Left ventricle myocardium inferior (tissue), 1 donor: ENCODE measurements around the gene MED27. TPM values are rescaled to one million over a fixed set of nuclear protein-coding genes. Genes with fewer than 3 reads are reported as not detected.

ENCODE experiments used
- DNase-seq: peaks from one replicate; pipeline ENCODE4 v3.0.0-alpha.2; 2020
- H3K27ac ChIP-seq: fragments of 200-600 bp; replicated peaks from 2 replicates; pipeline ENCODE4 v1.8.0; 2021
- H3K27me3 ChIP-seq: fragments of 200-600 bp; 2 replicates; pipeline ENCODE4 v1.8.0; 2021; ENCODE audit warnings: low read depth
- H3K36me3 ChIP-seq: fragments of 200-600 bp; 2 replicates; pipeline ENCODE4 v1.8.0; 2021
- H3K4me1 ChIP-seq: fragments of 200-600 bp; 2 replicates; pipeline ENCODE4 v1.8.0; 2021
- H3K4me3 ChIP-seq: fragments of 200-600 bp; 2 replicates; pipeline ENCODE4 v1.8.0; 2021; ENCODE audit warnings: mild to moderate bottlenecking, moderate library complexity
- H3K9me3 ChIP-seq: fragments of 200-600 bp; replicated peaks from 2 replicates; pipeline ENCODE4 v1.8.0; 2021
- intact Hi-C: fragments of 100-400 bp; cut with micrococcal nuclease; formaldehyde crosslinking; loops from one replicate; pipeline ENCODE4 v1.11.0; 2022
- total RNA-seq: library from RNA; stranded (reverse); fragmentation: NEBNext Ultra II Directional; extraction: Animal tissue kit (Norgen Biotek cat#: 25700); gene quantifications from one replicate; pipeline ENCODE4 v1.2.1, GENCODE V29; 2021
- TF ChIP-seq, protein P1 (sequence below): fragments of 200-600 bp; IDR thresholded peaks from 2 replicates; pipeline ENCODE4 v1.8.0; 2021; ENCODE audit warnings: antibody characterized with exemption, mild to moderate bottlenecking, borderline replicate concordance
- donor health status: DM: no; HTN: yes; CAD: no; lungs with severe emphysema.

The MED27 gene
- total RNA-seq, 1 donor from 2014 or later, result 16.3 TPM

DNA sequence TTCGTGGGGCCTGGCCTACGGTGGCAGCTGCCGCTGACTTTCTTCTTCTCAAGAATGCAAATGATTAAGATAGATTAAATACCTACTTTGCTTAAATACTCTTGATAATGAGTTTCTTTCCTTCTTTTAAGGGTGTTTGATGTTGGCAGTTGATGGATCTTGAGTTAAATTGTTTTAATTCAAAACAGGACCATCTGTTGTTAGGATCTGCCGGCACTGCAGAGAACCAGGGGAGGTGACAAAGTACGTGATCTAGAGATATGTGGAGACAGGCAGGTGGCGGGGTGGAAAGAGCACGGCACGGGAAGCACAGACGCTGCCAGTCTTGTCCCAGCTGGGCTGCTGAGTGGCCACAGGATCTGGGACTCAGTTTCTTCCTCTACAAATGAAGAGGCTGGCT is 37.9 kb downstream of the MED27 start:
- no peak overlapping the region for H3K27ac ChIP-seq
- no peak for DNase-seq
- TF ChIP-seq, protein P1, sequence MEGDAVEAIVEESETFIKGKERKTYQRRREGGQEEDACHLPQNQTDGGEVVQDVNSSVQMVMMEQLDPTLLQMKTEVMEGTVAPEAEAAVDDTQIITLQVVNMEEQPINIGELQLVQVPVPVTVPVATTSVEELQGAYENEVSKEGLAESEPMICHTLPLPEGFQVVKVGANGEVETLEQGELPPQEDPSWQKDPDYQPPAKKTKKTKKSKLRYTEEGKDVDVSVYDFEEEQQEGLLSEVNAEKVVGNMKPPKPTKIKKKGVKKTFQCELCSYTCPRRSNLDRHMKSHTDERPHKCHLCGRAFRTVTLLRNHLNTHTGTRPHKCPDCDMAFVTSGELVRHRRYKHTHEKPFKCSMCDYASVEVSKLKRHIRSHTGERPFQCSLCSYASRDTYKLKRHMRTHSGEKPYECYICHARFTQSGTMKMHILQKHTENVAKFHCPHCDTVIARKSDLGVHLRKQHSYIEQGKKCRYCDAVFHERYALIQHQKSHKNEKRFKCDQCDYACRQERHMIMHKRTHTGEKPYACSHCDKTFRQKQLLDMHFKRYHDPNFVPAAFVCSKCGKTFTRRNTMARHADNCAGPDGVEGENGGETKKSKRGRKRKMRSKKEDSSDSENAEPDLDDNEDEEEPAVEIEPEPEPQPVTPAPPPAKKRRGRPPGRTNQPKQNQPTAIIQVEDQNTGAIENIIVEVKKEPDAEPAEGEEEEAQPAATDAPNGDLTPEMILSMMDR, result no peak
- H3K4me3 ChIP-seq, result no peak overlapping the region
- H3K36me3 ChIP-seq, result no peaks in the 10 kb centered on the region
- no peaks in the 10 kb centered on the region for H3K9me3 ChIP-seq
- intact Hi-C loops, result no loop called here
- H3K4me1 ChIP-seq, result peaks cover 16% of the 10 kb centered on the region
- no peaks in the 10 kb centered on the region for H3K27me3 ChIP-seq

DNA sequence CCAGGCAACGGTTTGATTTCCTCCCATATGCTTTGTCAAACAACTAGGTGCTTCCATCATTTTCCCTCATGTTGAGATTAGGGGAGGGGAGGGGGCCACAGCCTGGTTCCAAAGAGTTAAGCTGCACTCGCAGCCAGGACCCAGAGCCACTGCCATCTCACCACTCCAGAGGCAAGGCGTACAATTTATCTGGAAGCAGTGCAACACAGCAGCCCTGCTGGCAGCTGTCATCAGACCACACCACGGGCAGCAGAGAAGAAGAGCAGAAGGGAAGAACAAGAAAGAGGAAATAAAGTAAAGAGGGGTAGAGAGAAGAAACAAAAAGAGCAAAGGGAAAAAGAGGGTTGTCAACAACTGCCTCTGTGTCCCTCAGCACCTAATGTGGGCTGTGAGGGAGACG is 38.9 kb downstream of the MED27 start:
- H3K4me3 ChIP-seq, result no peak overlapping the region
- TF ChIP-seq, protein P1, result no peak
- peaks cover 19% of the 10 kb centered on the region for H3K4me1 ChIP-seq
- H3K36me3 ChIP-seq, result no peaks in the 10 kb centered on the region
- intact Hi-C loops, result no loop called here
- no peak overlapping the region for H3K27ac ChIP-seq
- no peaks in the 10 kb centered on the region for H3K9me3 ChIP-seq
- H3K27me3 ChIP-seq, result no peaks in the 10 kb centered on the region
- DNase-seq, result no peak

DNA sequence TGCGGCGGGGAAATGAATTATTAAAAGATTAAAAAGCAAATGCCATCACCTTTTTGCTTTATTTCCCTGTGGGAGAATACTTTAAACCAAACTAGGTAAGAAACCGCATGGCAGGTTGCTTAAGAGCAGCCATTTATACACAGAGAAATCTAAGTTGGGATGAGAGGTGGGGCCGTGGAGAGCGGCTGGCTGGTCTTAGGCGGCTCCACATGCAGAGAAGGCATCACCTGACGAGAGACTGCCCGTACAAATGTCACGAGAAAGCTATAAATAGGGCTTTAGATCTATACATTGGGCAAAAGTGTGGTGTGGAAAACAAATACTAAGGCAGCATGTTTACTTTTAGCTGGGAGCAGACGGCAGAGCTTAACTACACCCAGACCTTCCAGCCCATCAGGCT is 39.4 kb downstream of the MED27 start:
- Histone ChIP-seq H3K4me3 (no peak overlapping the region), H3K9me3 (no peaks in the 10 kb centered on the region), H3K27ac (no peak overlapping the region), H3K4me1 (peaks cover 19% of the 10 kb centered on the region), H3K27me3 (no peaks in the 10 kb centered on the region), H3K36me3 (no peaks in the 10 kb centered on the region)
- intact Hi-C loops, result no loop called here
- TF ChIP-seq, protein P1, result no peak
- DNase-seq, result no peak

DNA sequence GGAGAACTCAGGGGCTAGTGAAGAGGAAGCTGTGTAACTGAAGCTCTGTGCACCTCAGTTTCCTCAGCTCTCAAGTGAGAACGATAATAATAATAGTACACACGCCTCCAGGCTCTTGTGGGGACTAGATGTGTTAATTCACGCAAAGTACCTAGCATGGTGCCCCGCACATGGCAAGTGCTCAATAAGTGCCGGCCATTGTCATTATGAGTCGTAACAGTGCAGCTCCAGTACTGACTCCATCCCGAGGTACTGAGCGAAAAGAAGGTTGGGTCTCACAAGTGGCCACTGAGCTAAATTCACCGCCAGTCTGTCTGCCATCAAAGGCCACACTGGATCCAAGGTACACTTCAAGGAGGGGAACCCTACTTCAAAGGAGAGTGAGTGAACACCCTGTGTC is 40.4 kb downstream of the MED27 start:
- TF ChIP-seq, protein P1, result no peak
- intact Hi-C loops, result no loop called here

DNA sequence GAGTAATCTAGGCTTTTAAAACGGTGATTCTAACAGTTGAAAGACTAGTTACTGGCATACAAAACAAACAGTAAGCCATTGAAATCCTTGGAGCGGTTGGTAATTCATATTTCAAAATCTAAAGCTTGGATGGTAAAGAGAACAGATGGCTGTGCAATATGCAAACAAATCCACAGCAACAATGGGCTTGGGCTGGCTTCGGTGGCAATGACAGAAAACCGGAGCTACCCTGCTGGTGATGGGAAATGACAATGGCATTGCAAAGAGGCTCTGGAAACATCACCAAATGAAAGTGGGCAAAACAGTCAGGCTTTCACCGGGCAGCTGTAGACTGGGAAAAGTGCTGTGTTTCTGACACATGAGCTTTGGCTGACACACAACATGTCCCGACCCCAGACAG is 42.2 kb downstream of the MED27 start:
- TF ChIP-seq, protein P1, result no peak
- Histone ChIP-seq H3K4me3 (no peak overlapping the region), H3K9me3 (no peaks in the 10 kb centered on the region), H3K27ac (no peak overlapping the region), H3K27me3 (no peaks in the 10 kb centered on the region), H3K36me3 (no peaks in the 10 kb centered on the region), H3K4me1 (peaks cover 31% of the 10 kb centered on the region)
- intact Hi-C loops, result no loop called here
- no peak for DNase-seq

More for the DNA sequence above, 40.4 kb downstream of the MED27 start:
- no peak overlapping the region for H3K4me3 ChIP-seq
- H3K36me3 ChIP-seq, result no peaks in the 10 kb centered on the region
- H3K27me3 ChIP-seq, result no peaks in the 10 kb centered on the region
- H3K4me1 ChIP-seq, result peaks cover 19% of the 10 kb centered on the region
- DNase-seq, result no peak
- H3K27ac ChIP-seq, result no peak overlapping the region
- no peaks in the 10 kb centered on the region for H3K9me3 ChIP-seq

DNA sequence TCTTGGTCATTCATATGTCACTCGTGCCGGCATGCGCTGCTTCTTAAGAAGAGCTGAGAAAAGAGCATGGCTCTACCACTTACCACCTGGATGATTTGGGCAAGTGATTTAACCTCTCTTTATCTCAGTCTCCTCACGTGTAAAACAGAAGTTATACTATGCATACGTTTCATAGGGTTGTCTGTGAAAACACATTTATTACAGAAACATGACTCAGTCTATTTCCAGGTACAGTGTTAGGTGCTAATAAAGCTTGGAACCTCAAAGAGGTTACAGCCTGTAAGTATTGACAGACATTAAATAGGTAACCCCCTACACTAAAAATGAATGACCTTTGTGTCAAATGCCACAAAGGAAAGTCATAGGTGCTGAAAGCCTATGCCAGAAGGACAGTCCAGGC is 43.1 kb downstream of the MED27 start:
- DNase-seq, result no peak
- Histone ChIP-seq H3K4me1 (peaks cover 36% of the 10 kb centered on the region), H3K4me3 (no peak overlapping the region), H3K27ac (no peak overlapping the region), H3K9me3 (no peaks in the 10 kb centered on the region), H3K27me3 (no peaks in the 10 kb centered on the region), H3K36me3 (no peaks in the 10 kb centered on the region)
- TF ChIP-seq, protein P1, result no peak
- intact Hi-C loops, result no loop called here
